Measurements from ENCODE around the gene SCYGR3.
"Not testable (repeated sequence)": the region's sequence is repeated elsewhere in the genome, so short reads cannot be mapped to it uniquely, and the experiment has no call there.

Gene SCYGR3

DNA sequence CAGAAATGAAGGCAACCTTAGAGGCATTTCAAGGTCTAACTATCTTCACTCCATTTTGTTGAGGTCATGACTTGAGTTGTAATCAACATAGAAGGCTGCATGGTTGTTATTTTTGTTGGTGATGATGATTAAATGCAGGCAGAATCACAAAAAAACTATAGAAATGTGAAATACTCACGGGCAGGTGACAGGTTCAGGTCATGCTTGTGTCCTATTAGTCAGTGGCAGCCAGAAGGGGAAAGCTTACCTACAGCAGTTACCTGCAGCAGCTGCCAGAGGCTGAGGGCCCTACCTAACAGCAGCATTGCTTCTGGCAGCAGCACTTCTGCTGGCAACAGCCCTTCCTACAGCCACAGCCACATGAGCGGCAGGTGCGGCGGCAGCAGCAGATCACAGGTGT, 394 bp downstream of the SCYGR3 start:
- no peak for DNase-seq (ENCODE audit: low read depth in 4 of 4, low spot score in 1 of 4)

DNA sequence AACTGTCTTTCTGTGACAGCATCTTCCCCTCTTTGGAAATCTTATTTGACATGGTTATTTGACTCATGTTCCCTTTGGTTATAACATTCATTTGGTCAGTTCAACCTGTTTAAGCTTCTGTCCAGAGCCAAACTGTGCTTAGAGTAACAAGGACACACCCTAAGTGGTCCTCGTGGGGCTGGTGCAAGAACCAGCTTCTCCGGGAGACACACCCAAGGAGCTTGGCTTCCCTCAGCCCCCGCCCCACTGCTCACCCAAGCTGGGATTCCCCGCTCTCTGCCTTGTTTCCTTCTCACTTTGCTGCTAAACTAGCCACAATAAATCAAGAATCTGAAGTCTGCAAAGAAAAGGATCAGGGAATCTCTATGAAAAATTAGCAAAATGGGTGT, 1.4 kb downstream of the SCYGR3 start:
- DNase-seq (ENCODE audit: low read depth in 4 of 4, low spot score in 1 of 4): no peak

DNA sequence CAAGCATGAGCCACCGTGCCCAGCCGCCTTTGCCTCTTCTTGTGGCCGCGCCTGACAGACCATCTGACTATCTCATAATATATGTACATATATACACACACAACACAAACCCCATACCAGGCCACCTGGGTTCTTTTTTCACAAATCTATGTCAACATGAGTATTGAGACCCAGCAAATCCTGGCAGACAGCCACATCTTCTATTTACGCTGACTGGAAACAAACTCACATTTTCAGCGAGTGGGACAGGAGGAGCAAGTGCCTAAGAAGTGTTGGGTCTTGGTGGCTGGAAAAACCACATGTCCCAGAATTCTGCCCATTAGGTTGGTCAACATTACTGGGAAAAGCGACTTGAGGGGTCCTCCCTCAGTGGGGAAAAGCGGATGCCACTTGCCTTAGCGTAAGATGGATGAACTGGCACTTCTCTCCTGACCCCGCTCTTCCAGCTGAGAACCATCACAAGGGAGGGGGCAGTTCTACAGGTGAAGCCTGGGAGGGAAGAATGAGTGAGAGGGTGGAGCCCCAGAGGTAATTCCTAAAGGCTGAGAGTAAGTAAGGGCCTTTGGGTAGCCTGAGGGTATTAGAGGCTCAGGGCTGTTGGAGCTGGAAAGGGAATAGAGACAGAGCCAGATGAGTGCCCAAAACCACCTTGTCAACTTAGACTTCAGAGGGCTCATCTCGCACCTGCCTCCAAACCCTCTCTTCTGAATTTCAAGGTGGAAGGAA, 1.9 kb downstream of the SCYGR3 start:
- no peak for DNase-seq (ENCODE audit: low read depth in 4 of 4, low spot score in 1 of 4)

DNA sequence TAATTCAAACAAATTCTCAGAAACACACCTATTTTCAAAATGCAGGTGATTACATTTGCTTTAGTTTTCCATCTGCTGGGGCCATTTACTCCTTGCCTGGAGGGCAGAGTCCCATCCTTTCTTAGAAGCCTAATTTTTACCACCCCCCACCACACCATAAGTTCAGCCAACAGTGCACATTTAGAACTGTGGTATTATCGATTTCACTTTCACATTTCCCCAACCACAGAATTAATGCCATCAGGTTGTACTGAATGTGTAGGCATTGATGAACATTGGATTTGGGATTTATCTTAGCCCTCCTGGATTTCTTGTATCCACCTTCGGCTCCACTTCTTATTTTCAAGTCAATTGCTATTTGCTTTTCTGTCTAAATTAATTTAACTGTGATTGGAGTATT, 4.5 kb downstream of the SCYGR3 start:
- DNase-seq (ENCODE audit: low read depth in 4 of 4, low spot score in 1 of 4): no peak

DNA sequence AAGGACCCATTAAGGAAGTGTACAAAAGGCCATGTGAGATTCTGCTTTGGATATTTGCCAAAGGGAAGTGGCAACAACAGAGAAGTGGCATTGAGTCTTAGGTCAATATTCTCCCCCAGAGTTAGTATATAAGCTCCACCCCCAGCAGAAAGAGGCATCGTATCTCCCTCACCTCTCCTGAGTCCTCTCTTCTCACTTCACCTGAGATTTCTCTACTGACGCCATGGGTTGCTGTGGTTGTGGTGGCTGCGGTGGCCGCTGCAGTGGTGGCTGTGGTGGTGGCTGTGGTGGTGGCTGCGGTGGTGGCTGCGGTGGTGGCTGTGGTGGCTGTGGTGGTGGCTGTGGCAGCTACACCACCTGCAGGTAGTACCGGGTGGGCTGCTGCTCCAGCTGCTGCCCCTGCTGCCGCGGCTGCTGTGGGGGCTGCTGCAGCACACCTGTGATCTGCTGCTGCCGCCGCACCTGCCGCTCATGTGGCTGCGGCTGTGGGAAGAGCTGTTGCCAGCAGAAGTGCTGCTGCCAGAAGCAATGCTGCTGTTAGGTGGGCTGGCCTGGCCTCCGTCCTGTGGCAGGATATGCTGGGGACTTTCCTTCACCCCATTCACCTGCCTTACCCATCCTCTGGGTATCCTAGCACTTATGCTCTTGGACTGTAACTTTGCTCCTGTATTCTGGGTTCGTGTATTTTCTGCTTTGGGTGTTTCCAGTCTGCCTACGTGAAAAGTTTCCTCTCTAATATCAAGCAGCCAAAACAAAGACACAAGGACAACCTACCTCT, 5.9 kb downstream of the SCYGR3 start:
- no peak for DNase-seq (ENCODE audit: low read depth in 4 of 4, low spot score in 1 of 4)

DNA sequence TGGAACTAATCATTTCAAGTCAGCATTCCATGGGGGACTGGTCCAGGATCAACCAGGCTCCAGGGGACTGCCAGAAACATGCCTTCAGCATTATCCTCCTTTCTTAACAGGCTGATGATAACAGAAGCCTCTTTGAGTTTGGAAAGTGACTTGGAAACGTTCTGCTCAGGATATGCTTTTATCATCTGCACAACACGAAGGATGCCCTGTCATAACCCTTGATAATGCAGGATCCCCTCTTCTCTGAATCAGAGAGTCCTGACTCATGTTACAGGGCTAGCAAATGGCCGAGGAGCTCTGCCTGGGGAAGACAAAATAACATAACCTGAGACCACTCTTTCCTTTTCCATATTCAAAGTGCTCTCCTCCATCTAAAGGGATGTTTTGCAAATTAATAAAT, 6.7 kb downstream of the SCYGR3 start:
- no peak for DNase-seq (ENCODE audit: low read depth in 4 of 4, low spot score in 1 of 4)

DNA sequence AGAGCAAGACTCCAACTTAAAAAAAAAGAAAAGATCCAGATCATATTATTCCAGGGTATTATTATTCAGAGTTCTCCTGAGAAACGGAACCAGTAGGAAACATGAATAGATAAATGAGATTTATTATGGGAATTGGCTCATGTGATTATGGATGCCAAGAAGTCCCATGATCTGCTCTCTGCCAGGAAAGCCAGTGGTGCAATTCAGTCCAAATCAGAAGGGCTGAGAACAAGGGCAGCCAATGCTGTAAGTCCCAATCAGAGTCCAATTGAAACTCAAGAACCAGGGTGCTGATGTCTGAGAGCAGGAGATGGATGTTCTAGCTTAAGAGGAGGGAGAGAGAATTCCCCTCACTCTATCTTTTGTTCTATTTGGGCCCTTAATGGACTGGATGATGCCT, 8.2 kb downstream of the SCYGR3 start:
- DNase-seq (ENCODE audit: low read depth in 4 of 4, low spot score in 1 of 4): no peak

DNA sequence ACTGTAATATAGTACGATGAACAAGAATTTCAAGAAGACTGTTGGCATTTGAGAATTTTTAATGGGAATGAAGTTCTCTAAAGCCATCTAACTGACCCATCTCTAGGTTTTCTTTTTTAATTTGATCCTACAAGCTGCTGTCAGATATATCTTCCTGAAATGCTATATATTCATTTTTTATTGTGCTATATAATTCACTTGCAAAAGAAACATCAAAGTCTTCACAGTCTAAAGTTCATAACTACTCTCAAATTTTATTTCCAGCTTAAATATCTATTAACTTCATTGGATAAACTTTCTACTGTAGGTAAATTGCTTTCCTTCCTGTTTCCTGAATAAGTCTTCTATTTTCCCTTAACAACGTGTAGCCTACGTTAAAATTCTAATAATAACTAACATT, 12.3 kb downstream of the SCYGR3 start:
- DNase-seq (ENCODE audit: low read depth in 4 of 4, low spot score in 1 of 4): no peak

DNA sequence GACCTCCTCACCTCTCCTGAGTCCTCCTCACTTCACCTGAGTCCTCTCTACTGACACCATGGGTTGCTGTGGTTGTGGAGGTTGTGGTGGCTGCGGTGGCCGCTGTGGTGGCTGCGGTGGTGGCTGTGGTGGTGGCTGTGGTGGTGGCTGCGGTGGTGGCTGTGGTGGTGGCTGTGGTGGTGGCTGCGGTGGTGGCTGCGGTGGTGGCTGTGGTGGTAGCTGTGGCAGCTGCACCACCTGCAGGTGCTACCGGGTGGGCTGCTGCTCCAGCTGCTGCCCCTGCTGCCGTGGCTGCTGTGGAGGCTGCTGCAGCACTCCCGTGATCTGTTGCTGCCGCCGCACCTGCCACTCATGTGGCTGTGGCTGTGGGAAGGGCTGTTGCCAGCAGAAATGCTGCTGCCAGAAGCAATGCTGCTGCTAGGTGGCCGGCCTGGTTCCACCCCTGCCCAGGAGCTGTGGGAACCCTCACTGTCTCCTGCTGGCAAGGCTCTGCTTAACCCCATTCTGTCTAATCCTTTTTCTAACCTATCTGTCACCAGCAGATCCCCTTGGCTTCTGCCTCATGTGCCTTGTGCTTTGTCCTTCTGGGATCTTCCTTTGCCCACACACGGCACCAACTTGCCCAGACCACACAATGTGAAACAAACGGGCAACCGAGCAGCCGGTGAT, 15.7 kb downstream of the SCYGR3 start, which contains the start of gene SCYGR2:
Gene SCYGR2, plus strand, starts transcription at position 59 of the 669 bp plus-strand sequence. Its CDS starts 0 bp downstream, at position 59.
- DNase-seq (ENCODE audit: low read depth in 4 of 4, low spot score in 1 of 4): not testable (repeated sequence)

DNA sequence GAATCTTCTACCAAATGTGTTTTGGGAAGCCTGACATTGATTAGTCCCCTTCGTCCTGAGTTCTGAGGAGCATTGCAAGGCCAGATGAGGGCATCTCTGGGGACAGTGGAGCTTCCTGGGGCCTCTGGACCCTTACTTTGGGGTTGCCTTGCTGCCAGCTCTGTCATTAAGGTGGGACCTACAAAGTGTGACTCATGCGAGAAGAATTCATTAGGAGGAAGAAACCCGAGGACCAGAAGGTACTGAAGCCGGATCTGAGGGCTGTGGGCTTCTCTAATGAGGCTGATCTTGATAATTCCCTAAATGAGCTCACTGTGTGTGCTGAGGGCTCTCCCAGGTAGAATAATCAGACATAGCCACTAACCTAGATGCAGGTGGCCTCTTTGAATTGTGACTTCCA, 16.6 kb downstream of the SCYGR3 start:
- DNase-seq (ENCODE audit: low read depth in 4 of 4, low spot score in 1 of 4): no peak

DNA sequence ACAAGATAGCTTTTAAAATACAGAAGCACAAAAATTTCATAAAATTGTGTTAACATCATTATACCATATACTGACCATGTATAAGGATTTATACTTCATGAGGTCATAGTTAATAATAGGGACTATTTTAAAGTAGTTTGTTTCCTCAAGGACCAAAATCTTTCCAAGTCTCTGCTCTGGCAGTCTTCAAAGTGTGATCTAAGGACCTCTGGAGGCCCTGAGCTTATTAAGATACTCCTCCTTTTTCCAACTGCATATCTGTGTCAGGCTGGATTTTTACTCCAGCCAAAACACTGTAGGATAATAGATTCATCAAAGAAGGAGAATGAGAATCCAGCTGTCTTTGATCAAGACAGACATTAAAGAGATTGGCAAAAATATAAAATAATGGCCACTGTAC, 17.6 kb downstream of the SCYGR3 start:
- DNase-seq (ENCODE audit: low read depth in 4 of 4, low spot score in 1 of 4): no peak

DNA sequence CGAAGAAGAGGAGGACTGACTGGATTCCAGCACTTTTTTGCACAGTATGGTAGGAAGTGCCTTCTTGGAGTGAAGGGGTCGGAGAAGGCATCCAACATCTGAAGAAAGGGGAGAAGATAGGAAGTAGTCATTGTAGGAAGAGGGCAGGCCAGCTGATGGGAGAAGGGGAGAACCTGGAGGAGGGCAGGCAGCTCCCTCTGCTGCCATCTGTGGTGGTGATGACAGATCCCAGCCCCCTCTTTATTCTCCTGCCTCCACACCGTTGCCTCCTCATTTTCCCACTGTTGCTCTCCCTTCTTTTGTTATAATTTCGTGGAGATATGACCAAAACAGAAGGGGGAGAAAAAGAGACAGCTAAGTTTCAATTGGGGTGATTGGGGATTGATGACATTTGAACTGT, 18.8 kb downstream of the SCYGR3 start:
- no peak for DNase-seq (ENCODE audit: low read depth in 4 of 4, low spot score in 1 of 4)

DNA sequence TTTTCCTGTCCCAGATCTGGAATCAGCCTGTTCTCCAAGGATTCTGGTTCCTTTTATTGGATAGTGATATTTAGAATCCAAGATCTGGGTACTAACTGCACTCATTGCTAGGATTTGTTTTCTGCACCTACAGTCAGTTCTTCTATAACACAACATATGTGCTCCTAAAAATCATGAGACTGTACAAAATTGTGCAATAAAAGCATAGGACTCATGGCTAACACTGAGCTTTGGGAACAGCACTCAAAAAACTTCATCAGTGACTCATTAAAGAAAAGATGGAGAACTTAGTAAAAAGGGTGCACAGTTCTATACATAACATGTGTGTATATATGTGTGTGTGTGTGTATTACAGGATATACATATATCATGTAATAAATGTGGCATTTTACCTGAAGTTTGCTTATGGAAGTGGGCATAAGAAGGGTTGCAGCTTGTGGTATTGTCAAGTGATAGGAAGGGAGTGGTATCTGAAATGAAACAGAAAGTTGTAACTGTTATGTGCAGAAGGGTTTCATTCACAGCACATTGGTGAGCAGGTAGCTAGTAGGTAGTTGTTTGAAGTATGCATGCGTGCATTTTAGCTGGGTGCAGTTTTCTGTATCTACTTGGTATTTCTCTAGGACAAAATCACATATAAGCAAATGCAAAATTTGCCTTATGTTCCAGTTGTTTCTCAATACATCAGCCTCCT, 21.8 kb downstream of the SCYGR3 start:
- no peak for DNase-seq (ENCODE audit: low read depth in 4 of 4, low spot score in 1 of 4)

DNA sequence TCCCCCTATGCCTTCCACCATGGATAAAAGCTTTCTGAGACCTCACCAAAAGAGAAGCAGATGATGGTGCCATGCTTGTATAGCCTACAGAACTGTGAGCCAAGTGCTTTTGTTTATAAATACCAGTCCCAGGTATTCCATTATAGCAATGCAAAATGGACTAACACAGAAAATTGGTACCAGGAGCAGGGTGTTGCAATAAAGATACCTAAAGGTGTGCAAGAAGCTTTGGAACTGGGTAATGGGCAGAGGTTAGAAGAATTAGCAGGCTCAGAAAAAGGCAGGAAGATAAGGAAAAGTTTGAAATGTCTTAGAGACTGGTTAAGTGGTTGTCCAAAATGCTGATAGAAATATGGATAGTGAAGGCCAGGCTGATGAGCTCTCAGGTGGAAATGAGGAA, 32.3 kb downstream of the SCYGR3 start:
- no peak for DNase-seq (ENCODE audit: low read depth in 4 of 4, low spot score in 1 of 4)

DNA sequence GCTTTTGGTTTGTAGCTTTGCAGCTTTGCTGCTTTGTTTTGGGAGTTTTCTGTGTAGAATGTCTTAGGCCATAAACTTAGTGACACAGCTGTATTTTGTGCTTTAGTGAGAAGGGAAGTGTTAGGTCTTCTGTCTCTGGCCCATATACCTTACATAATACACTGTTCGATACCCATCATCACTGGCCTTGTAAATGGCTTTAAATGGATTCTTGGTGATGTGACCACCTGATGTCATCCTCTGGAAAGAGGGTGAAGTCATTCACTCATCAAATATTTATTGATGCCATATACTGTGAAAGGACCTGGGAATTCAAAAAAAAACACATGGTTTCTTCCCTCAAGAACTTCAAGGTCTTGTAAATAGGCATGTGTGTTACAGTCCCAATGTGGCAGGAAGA, 34.8 kb downstream of the SCYGR3 start:
- no peak for DNase-seq (ENCODE audit: low read depth in 4 of 4, low spot score in 1 of 4)

DNA sequence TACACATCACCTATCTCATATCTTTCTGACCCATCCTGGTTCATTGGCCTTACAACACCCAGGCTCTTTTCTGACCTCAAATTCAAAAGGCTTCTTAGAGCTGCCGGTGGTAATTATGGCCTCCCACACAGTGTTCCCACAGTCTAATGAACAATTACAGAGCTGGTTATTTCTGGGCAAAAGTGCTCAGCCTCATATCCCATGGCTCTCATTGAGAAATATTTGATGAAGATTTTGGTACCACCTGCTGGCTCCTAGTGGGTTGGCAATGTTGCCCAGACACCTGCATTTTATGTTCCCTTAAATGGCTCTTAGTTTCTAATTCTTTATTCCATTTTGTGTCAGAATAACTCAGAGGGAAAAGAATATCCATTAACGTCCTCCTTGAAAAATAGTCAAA, 36.0 kb downstream of the SCYGR3 start:
- DNase-seq (ENCODE audit: low read depth in 4 of 4, low spot score in 1 of 4): no peak

DNA sequence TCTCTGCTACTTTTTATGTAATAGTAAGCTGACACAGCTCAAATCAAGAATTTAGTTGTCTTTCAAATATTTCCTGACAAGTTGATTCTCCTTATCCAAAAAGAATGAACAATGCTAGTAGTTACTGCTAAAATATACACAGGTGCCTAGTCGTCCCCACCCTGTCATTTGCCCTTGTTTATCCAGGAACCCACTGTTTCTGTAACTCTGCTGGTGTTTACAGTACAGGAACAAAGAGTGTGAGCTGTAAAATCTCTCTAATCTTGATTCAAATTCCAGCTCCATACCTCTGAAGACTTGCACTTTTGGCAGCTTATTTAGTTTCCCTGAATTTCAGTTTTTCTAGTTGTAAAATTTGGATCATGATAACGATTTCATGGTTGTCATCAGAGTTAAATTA, 37.1 kb downstream of the SCYGR3 start:
- DNase-seq (ENCODE audit: low read depth in 4 of 4, low spot score in 1 of 4): no peak

DNA sequence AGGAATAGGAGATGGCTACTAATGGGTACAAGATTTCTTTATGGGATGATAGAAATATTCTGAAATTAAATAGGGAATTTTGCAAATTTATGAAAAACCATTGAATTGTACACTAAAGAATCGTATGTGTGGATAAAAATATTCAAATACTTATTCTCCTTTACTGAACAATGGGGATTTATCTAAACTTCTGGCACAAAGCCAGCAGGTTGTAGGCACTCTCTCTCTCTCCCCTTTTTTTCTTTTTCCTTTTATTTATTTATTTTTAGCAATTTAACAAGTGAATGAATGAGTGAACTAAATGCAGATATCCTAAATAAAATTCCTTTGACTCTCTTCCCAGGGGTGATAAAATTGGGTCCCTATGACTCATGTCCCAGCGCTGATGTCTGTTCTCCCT, 37.8 kb downstream of the SCYGR3 start:
- no peak for DNase-seq (ENCODE audit: low read depth in 4 of 4, low spot score in 1 of 4)

DNA sequence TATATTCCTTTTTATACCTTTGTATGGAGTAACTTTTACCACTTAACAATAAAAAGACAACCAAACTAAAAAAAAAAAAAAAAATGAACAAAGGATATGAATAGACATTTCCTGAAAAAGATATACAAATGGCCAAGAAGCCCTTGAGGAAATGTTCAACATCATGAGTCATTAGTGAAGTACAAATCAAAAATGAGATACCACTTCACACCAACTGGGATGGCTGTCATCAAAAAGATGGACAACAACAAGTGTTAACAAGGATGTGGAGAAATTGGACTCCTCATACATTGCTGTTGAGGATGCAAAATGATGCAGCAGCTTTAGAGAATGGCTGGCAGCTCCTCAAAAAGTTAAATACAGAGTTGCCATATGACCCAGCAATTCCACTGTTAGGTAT, 38.5 kb downstream of the SCYGR3 start:
- DNase-seq (ENCODE audit: low read depth in 4 of 4, low spot score in 1 of 4): no peak

DNA sequence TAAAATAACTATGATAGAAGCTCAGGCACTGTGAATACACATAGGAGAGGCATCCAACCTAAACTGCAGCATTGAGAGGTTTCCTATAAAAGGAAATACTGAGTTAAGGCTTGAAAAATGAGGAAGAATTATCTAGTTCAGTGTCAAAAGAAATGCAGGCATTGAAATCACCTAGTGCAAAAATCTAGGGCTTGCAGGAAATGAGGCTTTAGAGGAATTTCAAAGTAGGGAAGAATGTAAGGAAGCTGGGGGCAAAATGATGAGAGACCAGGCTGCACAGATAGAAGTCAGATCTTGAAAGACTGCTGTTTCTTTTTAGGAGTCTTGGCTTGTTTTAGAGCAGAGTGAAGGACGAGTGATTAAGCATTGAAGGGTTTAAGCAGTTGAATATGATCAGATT, 44.0 kb downstream of the SCYGR3 start:
- DNase-seq (ENCODE audit: low read depth in 4 of 4, low spot score in 1 of 4): no peak

DNA sequence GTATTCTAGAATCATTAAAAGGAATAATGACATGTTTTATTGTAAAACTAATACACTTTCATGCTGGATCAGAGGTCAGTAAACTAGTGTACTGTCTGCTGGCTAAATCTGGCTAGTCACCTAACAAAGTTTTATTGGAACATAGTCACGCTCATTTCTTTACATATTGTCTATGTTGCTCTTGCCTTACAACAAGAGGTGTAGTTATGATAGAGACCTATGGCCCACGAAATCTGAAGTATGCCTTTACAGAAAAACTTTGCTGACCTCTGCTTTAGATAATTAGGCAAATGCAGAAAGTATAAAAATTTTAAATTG, 45.8 kb downstream of the SCYGR3 start:
- no peak for DNase-seq (ENCODE audit: low read depth in 4 of 4, low spot score in 1 of 4)

DNA sequence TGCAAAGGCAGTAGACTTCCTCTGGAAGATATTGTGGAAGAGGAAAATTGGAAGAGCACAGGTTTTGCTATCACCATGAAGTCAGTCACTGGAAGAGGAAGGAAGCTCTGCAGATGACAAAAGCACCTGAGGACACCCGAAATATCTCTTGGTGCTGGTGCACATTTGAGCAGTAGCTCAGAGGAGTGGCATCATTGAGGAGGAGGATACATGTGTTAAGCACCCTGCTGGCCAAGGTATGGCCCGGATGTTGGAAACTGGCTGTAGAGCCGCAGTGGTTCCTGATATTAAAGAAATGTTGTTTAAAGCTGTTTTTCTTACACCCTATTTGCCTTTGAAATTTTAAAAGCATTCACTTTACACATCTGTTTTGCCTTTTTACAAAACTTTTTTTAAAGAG, 48.6 kb downstream of the SCYGR3 start:
- DNase-seq (ENCODE audit: low read depth in 4 of 4, low spot score in 1 of 4): no peak
